HEK293 (cell line): ENCODE data around the gene KLHDC9.

ENCODE experiments used
- CTCF ChIA-PET: fragments of 350-600 bp; formaldehyde crosslinking; extraction: SDS; loops from one replicate; lab custom pipeline; 2021; ENCODE audit warnings: antibody characterized with exemption; lab: Yijun Ruan, JAX
- POLR2A ChIA-PET: fragments of 300-600 bp; formaldehyde crosslinking; extraction: SDS; loops from one replicate; lab custom pipeline; 2020; ENCODE audit warnings: antibody characterized with exemption, inconsistent platforms; lab: Yijun Ruan, JAX
- H3K27ac ChIP-seq: fragments of 200-500 bp; sonication (Bioruptor generic); 2 replicates; pipeline ENCODE4 v1.5.1; 2014; ENCODE audit warnings: low read depth, low read length, control low read depth, inconsistent platforms; ENCODE audit errors: extremely low read depth
- H3K36me3 ChIP-seq, 2 experiments: fragments of 200-500 bp in 1 of 2; sonication (Bioruptor generic) in 1 of 2; 1 replicate in 1 of 2; 2 replicates in 1 of 2; pipeline ENCODE4 v1.5.1; 2014 to 2017; ENCODE audit warnings: inconsistent platforms in 2 of 2, low read length in 2 of 2; ENCODE audit not compliant: control insufficient read depth in 2 of 2, insufficient read depth in 1 of 2
- H3K4me1 ChIP-seq: fragments of 200-500 bp; sonication (Bioruptor generic); 2 replicates; pipeline ENCODE4 v1.5.1; 2014; ENCODE audit warnings: mild to moderate bottlenecking, low read length, inconsistent platforms; ENCODE audit not compliant: control insufficient read depth, insufficient read depth
- H3K4me3 ChIP-seq: 2 replicates; pipeline ENCODE4 v1.5.1; 2011; ENCODE audit warnings: low read depth, mild to moderate bottlenecking, control low read depth, low read length, moderate library complexity
- H3K9me3 ChIP-seq: fragments of 200-500 bp; sonication (Bioruptor generic); 2 replicates; pipeline ENCODE4 v1.5.1; 2014; ENCODE audit warnings: low read depth, low read length, inconsistent platforms; ENCODE audit not compliant: control insufficient read depth, insufficient read depth
- INSM2 ChIP-seq: fragments of 450-650 bp; formaldehyde crosslinking; IDR thresholded peaks from 2 replicates; pipeline ENCODE4 v1.5.1; 2016; ENCODE audit warnings: missing biosample characterization, missing genetic modification characterization
- MEIS1 ChIP-seq: sonication (generic); formaldehyde crosslinking; IDR thresholded peaks from 2 replicates; pipeline ENCODE4 v1.8.1; 2022; ENCODE audit warnings: missing genetic modification reagents, mild to moderate bottlenecking, borderline replicate concordance
- PRDM1 ChIP-seq: fragments of 450-650 bp; formaldehyde crosslinking; IDR thresholded peaks from 2 replicates; pipeline ENCODE4; 2016; ENCODE audit warnings: missing biosample characterization, missing genetic modification characterization
- SCRT1 ChIP-seq: fragments of 450-650 bp; formaldehyde crosslinking; IDR thresholded peaks from 2 replicates; pipeline ENCODE4 v1.5.1; 2016; ENCODE audit warnings: missing biosample characterization, missing genetic modification characterization, borderline replicate concordance
- SP7 ChIP-seq: fragments of 450-650 bp; formaldehyde crosslinking; IDR thresholded peaks from 2 replicates; pipeline ENCODE4 v1.5.1; 2016; ENCODE audit warnings: missing biosample characterization, missing genetic modification characterization
- ZFP41 ChIP-seq: fragments of 450-650 bp; formaldehyde crosslinking; IDR thresholded peaks from 2 replicates; pipeline ENCODE4 v1.5.1; 2016; ENCODE audit warnings: missing biosample characterization, missing genetic modification characterization, borderline replicate concordance
- ZIC2 ChIP-seq: fragments of 450-650 bp; formaldehyde crosslinking; IDR thresholded peaks from 2 replicates; pipeline ENCODE4 v1.5.1; 2016; ENCODE audit warnings: missing biosample characterization, missing genetic modification characterization
- ZNF138 ChIP-seq: fragments of 450-650 bp; formaldehyde crosslinking; IDR thresholded peaks from 2 replicates; pipeline ENCODE4 v1.5.1; 2016; ENCODE audit warnings: missing biosample characterization, missing genetic modification characterization, borderline replicate concordance
- ZNF174 ChIP-seq: fragments of 450-650 bp; formaldehyde crosslinking; IDR thresholded peaks from 2 replicates; pipeline ENCODE4 v1.5.0; 2017; ENCODE audit warnings: missing biosample characterization, mild to moderate bottlenecking, missing genetic modification characterization
- ZNF184 ChIP-seq: fragments of 450-650 bp; IDR thresholded peaks from 2 replicates; pipeline ENCODE4 v1.5.1; 2018; ENCODE audit warnings: missing biosample characterization, mild to moderate bottlenecking, missing genetic modification characterization
- ZNF214 ChIP-seq: fragments of 450-650 bp; formaldehyde crosslinking; IDR thresholded peaks from 2 replicates; pipeline ENCODE4 v1.5.1; 2017; ENCODE audit warnings: missing biosample characterization, mild to moderate bottlenecking, missing genetic modification characterization, borderline replicate concordance
- ZNF239 ChIP-seq: fragments of 450-650 bp; formaldehyde crosslinking; IDR thresholded peaks from 2 replicates; pipeline ENCODE4 v1.5.1; 2016; ENCODE audit warnings: missing biosample characterization, missing genetic modification characterization
- ZNF311 ChIP-seq: fragments of 450-650 bp; formaldehyde crosslinking; IDR thresholded peaks from 2 replicates; pipeline ENCODE4 v1.5.1; 2017; ENCODE audit warnings: missing biosample characterization, missing genetic modification characterization, borderline replicate concordance
- ZNF341 ChIP-seq: fragments of 450-650 bp; formaldehyde crosslinking; IDR thresholded peaks from 2 replicates; pipeline ENCODE4; 2016; ENCODE audit warnings: low read depth, missing biosample characterization, missing genetic modification characterization
- ZNF513 ChIP-seq: fragments of 450-650 bp; IDR thresholded peaks from 2 replicates; pipeline ENCODE4 v1.5.1; 2018; ENCODE audit warnings: missing biosample characterization, missing genetic modification characterization
- ZNF548 ChIP-seq: fragments of 450-650 bp; formaldehyde crosslinking; IDR thresholded peaks from 2 replicates; pipeline ENCODE4 v1.5.1; 2016; ENCODE audit warnings: missing biosample characterization, missing genetic modification characterization
- ZNF549 ChIP-seq: fragments of 450-650 bp; IDR thresholded peaks from 2 replicates; pipeline ENCODE4 v1.5.1; 2018; ENCODE audit warnings: missing biosample characterization, missing genetic modification characterization, mild to moderate bottlenecking, inconsistent platforms, moderate library complexity
- ZSCAN16 ChIP-seq: fragments of 450-650 bp; formaldehyde crosslinking; IDR thresholded peaks from 2 replicates; pipeline ENCODE4 v1.5.1; 2016; ENCODE audit warnings: missing biosample characterization, missing genetic modification characterization
- TF ChIP-seq, protein P1 (sequence below): IDR thresholded peaks from 2 replicates; pipeline ENCODE4 v1.6.1; 2011; ENCODE audit warnings: mild to moderate bottlenecking, low read depth, low read length, borderline replicate concordance
- TF ChIP-seq, protein P2 (sequence below): fragments of 450-650 bp; formaldehyde crosslinking; IDR thresholded peaks from 2 replicates; pipeline ENCODE4 v1.5.1; 2016; ENCODE audit warnings: missing biosample characterization, missing genetic modification characterization

Gene KLHDC9

GRCh38 chr1:161127649-161128048 is 29.5 kb downstream of the KLHDC9 start (continued):
- TF ChIP-seq SP7 (no peak), ZNF214 (tag by site-specific recombination) (no peak), ZFP41 (tag by site-specific recombination) (no peak), ZNF184 (no peak), SCRT1 (tag by site-specific recombination) (peak; percentile 90), ZNF239 (tag by site-specific recombination) (no peak), ZNF548 (tag by site-specific recombination) (no peak)

GRCh38 chr1:161128591-161129420 is 30.6 kb downstream of the KLHDC9 start:
- TF ChIP-seq INSM2 (tag by site-specific recombination) (no peak), ZIC2 (tag by site-specific recombination) (no peak), ZNF311 (tag by site-specific recombination) (no peak)
- H3K27ac ChIP-seq = no peak overlapping the region
- H3K9me3 ChIP-seq = no peaks in the 10 kb centered on the region
- peaks cover 6 to 62% of the 10 kb centered on the region in 2 experiments; a peak in 2 of 3 replicates for H3K36me3 ChIP-seq
- ChIA-PET CTCF (interaction anchor here (0.9 kb wide), 1 partner anchor 11 kb away, joined by 3 read pairs; no protein-coding TSS in a partner anchor), POLR2A (no interaction called here)
- no peak overlapping the region for H3K4me3 ChIP-seq
- H3K4me1 ChIP-seq = 0 out of 2 replicates have a peak, but pooled peaks cover 2% of the 10 kb centered on the region

GRCh38 chr1:161130266-161130665 is 32.1 kb downstream of the KLHDC9 start:
- H3K36me3 ChIP-seq = peaks cover 0 to 50% of the 10 kb centered on the region in 2 experiments; a peak in 2 of 3 replicates
- H3K27ac ChIP-seq = no peak overlapping the region
- no peaks in the 10 kb centered on the region for H3K9me3 ChIP-seq
- H3K4me1 ChIP-seq = 0 out of 2 replicates have a peak, but pooled peaks cover 2% of the 10 kb centered on the region
- ChIA-PET CTCF (no interaction called here), POLR2A (interaction anchor here (0.6 to 0.7 kb wide), 2 partner anchors 9 to 21 kb away, joined by 3 to 5 read pairs; no protein-coding TSS in a partner anchor)
- TF ChIP-seq PRDM1 (0 out of 2 replicates have a peak, but pooled peaks have one; percentile 20), ZNF174 (tag by site-specific recombination) (no peak)
- no peak overlapping the region for H3K4me3 ChIP-seq

GRCh38 chr1:161131523-161132409 is 33.6 kb downstream of the KLHDC9 start:
- H3K9me3 ChIP-seq = no peaks in the 10 kb centered on the region
- H3K36me3 ChIP-seq = peaks cover 0 to 42% of the 10 kb centered on the region in 2 experiments; a peak in 2 of 3 replicates
- ChIA-PET CTCF (interaction anchor here (0.9 to 1.4 kb wide), 2 partner anchors 34 kb away, joined by 3 to 4 read pairs; partner anchors contain the start of gene PPOX), POLR2A (interaction anchor here (0.7 to 3.8 kb wide), 10 partner anchors 10 to 111 kb away, joined by 3 to 28 read pairs (median 10); partner anchors contain the start of genes F11R, NIT1, PFDN2 and PPOX)
- peak overlapping the region; percentile 84 for H3K4me3 ChIP-seq
- H3K4me1 ChIP-seq = 0 out of 2 replicates have a peak, but pooled peaks cover 2% of the 10 kb centered on the region
- peak overlapping the region; percentile 91 for H3K27ac ChIP-seq
- TF ChIP-seq ZNF138 (no peak), ZSCAN16 (tag by site-specific recombination) (no peak), ZNF341 (tag by site-specific recombination) (peak; percentile 50), ZNF513 (tag by site-specific recombination) (no peak), ZNF549 (tag by site-specific recombination) (no peak), MEIS1 (no peak)
- TF ChIP-seq, protein P1, sequence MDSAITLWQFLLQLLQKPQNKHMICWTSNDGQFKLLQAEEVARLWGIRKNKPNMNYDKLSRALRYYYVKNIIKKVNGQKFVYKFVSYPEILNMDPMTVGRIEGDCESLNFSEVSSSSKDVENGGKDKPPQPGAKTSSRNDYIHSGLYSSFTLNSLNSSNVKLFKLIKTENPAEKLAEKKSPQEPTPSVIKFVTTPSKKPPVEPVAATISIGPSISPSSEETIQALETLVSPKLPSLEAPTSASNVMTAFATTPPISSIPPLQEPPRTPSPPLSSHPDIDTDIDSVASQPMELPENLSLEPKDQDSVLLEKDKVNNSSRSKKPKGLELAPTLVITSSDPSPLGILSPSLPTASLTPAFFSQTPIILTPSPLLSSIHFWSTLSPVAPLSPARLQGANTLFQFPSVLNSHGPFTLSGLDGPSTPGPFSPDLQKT = no peak
- TF ChIP-seq, protein P2, sequence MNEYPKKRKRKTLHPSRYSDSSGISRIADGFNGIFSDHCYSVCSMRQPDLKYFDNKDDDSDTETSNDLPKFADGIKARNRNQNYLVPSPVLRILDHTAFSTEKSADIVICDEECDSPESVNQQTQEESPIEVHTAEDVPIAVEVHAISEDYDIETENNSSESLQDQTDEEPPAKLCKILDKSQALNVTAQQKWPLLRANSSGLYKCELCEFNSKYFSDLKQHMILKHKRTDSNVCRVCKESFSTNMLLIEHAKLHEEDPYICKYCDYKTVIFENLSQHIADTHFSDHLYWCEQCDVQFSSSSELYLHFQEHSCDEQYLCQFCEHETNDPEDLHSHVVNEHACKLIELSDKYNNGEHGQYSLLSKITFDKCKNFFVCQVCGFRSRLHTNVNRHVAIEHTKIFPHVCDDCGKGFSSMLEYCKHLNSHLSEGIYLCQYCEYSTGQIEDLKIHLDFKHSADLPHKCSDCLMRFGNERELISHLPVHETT (tag by site-specific recombination) = no peak; the same call in 1 of the 2 replicates
